ENCODE measurements around the gene RALA.

The RALA gene

DNA sequence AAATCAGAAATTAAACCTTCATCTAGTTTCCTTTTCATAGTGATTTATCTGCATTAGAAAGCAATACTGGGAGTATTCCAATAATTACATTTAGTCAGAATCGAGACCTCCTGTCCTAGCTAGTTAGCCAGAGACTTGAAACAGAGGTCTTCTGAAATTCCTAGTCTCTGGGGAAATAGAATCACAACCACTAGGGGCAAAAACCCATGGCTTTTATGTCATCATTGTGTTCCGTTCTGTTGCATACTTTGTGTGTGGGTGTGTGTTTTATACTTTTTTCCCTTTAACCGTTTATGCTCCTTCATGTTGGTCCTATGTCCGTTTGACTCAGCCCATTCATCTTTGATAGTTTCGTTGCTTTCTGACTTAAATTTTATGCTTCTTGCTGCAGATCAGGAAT, 79.8 kb downstream of the RALA start:
- TF ChIP-seq ELF4 (IDR thresholded peaks at IDR 0.05) (no peak), L3MBTL2 (conservative IDR thresholded peaks at IDR 0.05) (no peak), BHLHE40 (IDR thresholded peaks at IDR 0.05; ENCODE audit: borderline replicate concordance) (no peak), ARNT (IDR thresholded peaks at IDR 0.05) (no peak), SUZ12 (IDR thresholded peaks at IDR 0.05) (no peak), FOXM1 (IDR thresholded peaks at IDR 0.05; ENCODE audit: borderline replicate concordance) (no peak), ZNF384 (IDR thresholded peaks at IDR 0.05) (no peak), FOXK2 (IDR thresholded peaks at IDR 0.05) (no peak), NFRKB (IDR thresholded peaks at IDR 0.05) (no peak), SP1 (IDR thresholded peaks at IDR 0.05) (no peak), TARDBP (IDR thresholded peaks at IDR 0.05) (no peak), FOXA1 (IDR thresholded peaks at IDR 0.05) (no peak), HDGF (IDR thresholded peaks at IDR 0.05; ENCODE audit: borderline replicate concordance) (no peak), CTBP1 (IDR thresholded peaks at IDR 0.05; ENCODE audit: borderline replicate concordance) (no peak), LEF1 (IDR thresholded peaks at IDR 0.05; ENCODE audit: borderline replicate concordance) (no peak)
- TF ChIP-seq, protein P1, sequence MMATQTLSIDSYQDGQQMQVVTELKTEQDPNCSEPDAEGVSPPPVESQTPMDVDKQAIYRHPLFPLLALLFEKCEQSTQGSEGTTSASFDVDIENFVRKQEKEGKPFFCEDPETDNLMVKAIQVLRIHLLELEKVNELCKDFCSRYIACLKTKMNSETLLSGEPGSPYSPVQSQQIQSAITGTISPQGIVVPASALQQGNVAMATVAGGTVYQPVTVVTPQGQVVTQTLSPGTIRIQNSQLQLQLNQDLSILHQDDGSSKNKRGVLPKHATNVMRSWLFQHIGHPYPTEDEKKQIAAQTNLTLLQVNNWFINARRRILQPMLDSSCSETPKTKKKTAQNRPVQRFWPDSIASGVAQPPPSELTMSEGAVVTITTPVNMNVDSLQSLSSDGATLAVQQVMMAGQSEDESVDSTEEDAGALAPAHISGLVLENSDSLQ (IDR thresholded peaks at IDR 0.05), result no peak
- ChIA-PET CTCF (no interaction called here), POLR2A (no interaction called here)
- DNase-seq (ENCODE audit: extremely low spot score), result peak; percentile 12

DNA sequence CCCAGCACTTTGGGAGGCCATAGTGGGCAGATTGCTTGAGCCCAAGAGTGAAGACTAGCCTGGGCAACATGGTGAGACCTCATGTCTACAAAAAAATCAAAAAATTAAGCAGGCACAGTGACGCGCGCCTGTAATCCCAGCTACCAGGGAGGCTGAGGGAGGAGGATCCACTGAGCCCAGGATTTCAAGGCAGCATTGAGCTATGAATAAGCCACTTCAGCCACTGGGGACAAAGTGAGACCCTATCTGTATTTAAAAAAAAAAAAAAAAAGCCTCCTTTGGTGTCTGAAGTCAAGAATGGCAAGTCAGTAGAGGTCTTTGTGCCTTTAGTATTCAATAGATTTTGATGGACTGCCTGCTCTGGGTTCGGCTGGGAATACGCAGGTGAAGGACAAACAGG, 85.7 kb downstream of the RALA start:
- ChIA-PET POLR2A (no interaction called here), CTCF (interaction anchor here (0.6 to 1.7 kb wide), 3 partner anchors 61 to 524 kb away, joined by 3 to 5 read pairs (median 3); no protein-coding TSS in a partner anchor)
- no peak for DNase-seq (ENCODE audit: extremely low spot score)
- TF ChIP-seq ELF4 (IDR thresholded peaks at IDR 0.05) (no peak), ZNF384 (IDR thresholded peaks at IDR 0.05) (0 out of 2 replicates have a peak, but pooled peaks have one; percentile 6), HDGF (IDR thresholded peaks at IDR 0.05; ENCODE audit: borderline replicate concordance) (no peak)

DNA sequence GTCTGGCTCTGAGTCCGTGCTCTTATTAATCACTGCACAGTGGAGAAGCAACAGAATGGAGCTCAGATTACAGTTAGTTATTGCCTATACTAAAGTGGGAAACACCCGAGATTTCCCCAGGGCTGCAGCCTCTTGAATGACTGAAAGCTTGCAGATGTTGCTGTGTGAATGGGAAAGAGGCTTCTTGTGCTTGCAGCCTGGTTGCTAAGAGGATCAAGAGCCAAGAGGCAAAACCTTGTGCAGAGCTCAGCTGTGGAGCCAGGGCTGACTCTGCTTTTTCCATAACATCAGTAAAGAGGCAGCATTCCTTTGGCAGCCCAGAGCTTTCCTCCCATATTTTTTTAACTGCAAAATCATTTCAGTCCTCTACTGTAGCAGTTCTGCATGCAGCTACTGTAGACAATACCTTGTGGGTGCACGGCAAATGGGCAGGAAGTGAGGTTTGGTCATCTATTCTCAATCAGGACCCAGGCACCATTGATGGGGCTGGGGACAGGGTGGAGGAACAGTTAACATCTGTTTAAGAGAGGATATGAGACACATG, 86.5 kb downstream of the RALA start:
- TF ChIP-seq, protein P1 (IDR thresholded peaks at IDR 0.05), result no peak
- TF ChIP-seq FOXK2 (IDR thresholded peaks at IDR 0.05) (no peak), TARDBP (IDR thresholded peaks at IDR 0.05) (no peak), ZNF384 (IDR thresholded peaks at IDR 0.05) (no peak), HDGF (IDR thresholded peaks at IDR 0.05; ENCODE audit: borderline replicate concordance) (no peak), BHLHE40 (IDR thresholded peaks at IDR 0.05; ENCODE audit: borderline replicate concordance) (no peak), CTBP1 (IDR thresholded peaks at IDR 0.05; ENCODE audit: borderline replicate concordance) (no peak), L3MBTL2 (conservative IDR thresholded peaks at IDR 0.05) (no peak), ARNT (IDR thresholded peaks at IDR 0.05) (no peak), SP1 (IDR thresholded peaks at IDR 0.05) (no peak), NFRKB (IDR thresholded peaks at IDR 0.05) (no peak), FOXA1 (IDR thresholded peaks at IDR 0.05) (no peak), LEF1 (IDR thresholded peaks at IDR 0.05; ENCODE audit: borderline replicate concordance) (no peak), ELF4 (IDR thresholded peaks at IDR 0.05) (no peak), SUZ12 (IDR thresholded peaks at IDR 0.05) (no peak), FOXM1 (IDR thresholded peaks at IDR 0.05; ENCODE audit: borderline replicate concordance) (no peak)
- ChIA-PET CTCF (interaction anchor here (1.7 kb wide), 1 partner anchor 130 kb away, joined by 5 read pairs; no protein-coding TSS in a partner anchor), POLR2A (no interaction called here)
- DNase-seq (ENCODE audit: extremely low spot score), result peak; percentile 17

DNA sequence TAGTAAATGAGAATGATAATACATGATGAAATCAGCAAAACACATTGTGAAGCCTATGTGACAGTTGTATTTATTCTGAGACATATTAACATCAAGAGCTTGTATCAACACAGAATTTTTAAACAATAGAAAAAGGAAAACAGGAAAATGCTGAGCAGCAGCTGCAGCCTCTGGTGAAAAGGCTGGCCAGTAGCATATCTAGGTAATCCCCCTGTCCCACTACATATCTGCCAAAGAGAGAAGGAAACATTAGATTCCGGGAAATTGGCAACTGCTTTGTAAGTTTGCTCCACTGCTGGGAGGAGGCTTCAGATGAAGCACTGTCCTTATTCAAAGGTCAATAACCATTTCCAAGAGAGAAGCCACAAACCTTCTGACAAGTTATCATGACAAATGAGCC, 89.4 kb downstream of the RALA start:
- no peak for TF ChIP-seq L3MBTL2 (conservative IDR thresholded peaks at IDR 0.05)
- TF ChIP-seq LEF1 (IDR thresholded peaks at IDR 0.05; ENCODE audit: borderline replicate concordance), result no peak
- TF ChIP-seq ZNF384 (IDR thresholded peaks at IDR 0.05), result no peak
- no peak for TF ChIP-seq ARNT (IDR thresholded peaks at IDR 0.05)
- TF ChIP-seq FOXK2 (IDR thresholded peaks at IDR 0.05), result no peak
- TF ChIP-seq SUZ12 (IDR thresholded peaks at IDR 0.05), result no peak
- TF ChIP-seq HDGF (IDR thresholded peaks at IDR 0.05; ENCODE audit: borderline replicate concordance), result no peak
- TF ChIP-seq NFRKB (IDR thresholded peaks at IDR 0.05), result no peak
- no peak for TF ChIP-seq SP1 (IDR thresholded peaks at IDR 0.05)
- TF ChIP-seq FOXA1 (IDR thresholded peaks at IDR 0.05), result no peak
- no peak for TF ChIP-seq TARDBP (IDR thresholded peaks at IDR 0.05)
- TF ChIP-seq ELF4 (IDR thresholded peaks at IDR 0.05), result no peak
- no peak for TF ChIP-seq CTBP1 (IDR thresholded peaks at IDR 0.05; ENCODE audit: borderline replicate concordance)
- TF ChIP-seq, protein P1 (IDR thresholded peaks at IDR 0.05), result no peak
- no peak for TF ChIP-seq FOXM1 (IDR thresholded peaks at IDR 0.05; ENCODE audit: borderline replicate concordance)
- no peak for TF ChIP-seq BHLHE40 (IDR thresholded peaks at IDR 0.05; ENCODE audit: borderline replicate concordance)
- DNase-seq (ENCODE audit: extremely low spot score), result no peak
- CTCF ChIA-PET, result no interaction called here

DNA sequence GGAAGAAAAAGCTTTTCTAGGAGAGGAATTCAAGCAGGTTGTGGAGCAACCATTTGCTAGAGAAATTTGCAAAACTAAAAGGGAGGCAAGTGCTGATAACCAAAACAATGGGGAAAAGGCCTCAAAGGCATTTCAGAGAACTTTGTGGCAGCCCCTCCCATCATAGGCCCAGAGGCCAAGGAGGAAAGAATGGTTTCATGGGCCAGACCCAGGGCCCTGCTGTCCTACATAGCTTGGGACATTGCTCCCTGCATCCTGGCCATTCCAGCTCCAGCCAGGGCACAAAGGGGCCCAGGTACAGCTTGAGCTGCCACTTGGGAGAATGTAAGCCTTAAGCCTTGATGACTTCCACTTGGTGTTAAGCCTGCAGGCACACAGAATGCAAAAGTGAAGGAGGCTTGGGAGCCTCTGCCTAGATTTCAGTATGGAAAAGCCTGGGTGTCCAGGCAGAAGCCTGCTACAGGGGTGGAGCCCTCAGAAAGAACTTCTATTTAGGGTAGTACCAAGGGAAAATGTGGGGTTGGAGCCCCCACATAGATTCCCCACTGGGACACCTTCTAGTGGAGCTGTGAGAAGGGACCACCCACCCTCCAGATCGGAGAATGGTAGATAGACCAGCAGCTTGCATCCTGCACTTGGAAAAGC, 91.2 kb downstream of the RALA start:
- no peak for DNase-seq (ENCODE audit: extremely low spot score)
- ChIA-PET CTCF (no interaction called here), POLR2A (no interaction called here)
- no peak for TF ChIP-seq LEF1 (IDR thresholded peaks at IDR 0.05; ENCODE audit: borderline replicate concordance)
- TF ChIP-seq BHLHE40 (IDR thresholded peaks at IDR 0.05; ENCODE audit: borderline replicate concordance), result no peak
- no peak for TF ChIP-seq CTBP1 (IDR thresholded peaks at IDR 0.05; ENCODE audit: borderline replicate concordance)
- no peak for TF ChIP-seq L3MBTL2 (conservative IDR thresholded peaks at IDR 0.05)
- TF ChIP-seq HDGF (IDR thresholded peaks at IDR 0.05; ENCODE audit: borderline replicate concordance), result no peak
- no peak for TF ChIP-seq SUZ12 (IDR thresholded peaks at IDR 0.05)
- no peak for TF ChIP-seq TARDBP (IDR thresholded peaks at IDR 0.05)
- no peak for TF ChIP-seq FOXM1 (IDR thresholded peaks at IDR 0.05; ENCODE audit: borderline replicate concordance)
- no peak for TF ChIP-seq NFRKB (IDR thresholded peaks at IDR 0.05)
- TF ChIP-seq ZNF384 (IDR thresholded peaks at IDR 0.05), result no peak
- TF ChIP-seq ELF4 (IDR thresholded peaks at IDR 0.05), result no peak
- TF ChIP-seq SP1 (IDR thresholded peaks at IDR 0.05), result no peak
- TF ChIP-seq ARNT (IDR thresholded peaks at IDR 0.05), result no peak
- no peak for TF ChIP-seq FOXA1 (IDR thresholded peaks at IDR 0.05)
- TF ChIP-seq, protein P1 (IDR thresholded peaks at IDR 0.05), result no peak
- no peak for TF ChIP-seq FOXK2 (IDR thresholded peaks at IDR 0.05)

More for the DNA sequence above, 89.4 kb downstream of the RALA start:
- POLR2A ChIA-PET, result no interaction called here

All from HEK293T (cell line).